Right atrium auricular region (tissue), 2 donors: ENCODE measurements around the gene MECP2. TPM values are rescaled to one million over a fixed set of nuclear protein-coding genes. Genes with fewer than 3 reads are reported as not detected.

Source experiments
- DNase-seq: peaks from one replicate; pipeline ENCODE4 v3.0.0-alpha.2; 2019; ENCODE audit warnings: low spot score
- H3K27ac ChIP-seq, 2 donors: fragments of 200-600 bp; sonication (generic); 1 replicate in 1 of 2; 2 replicates in 1 of 2; pipeline ENCODE4 v1.5.1; 2016 to 2019
- H3K27me3 ChIP-seq, 2 donors: fragments of 200-600 bp; sonication (generic); one replicate each; pipeline versions ENCODE4 v1.5.1 to v1.6.0; 2017 to 2019
- H3K36me3 ChIP-seq: fragments of 200-600 bp; sonication (generic); one replicate; pipeline ENCODE4 v1.5.1; 2016
- H3K4me1 ChIP-seq, 2 donors: fragments of 200-600 bp; sonication (generic); one replicate each; pipeline versions ENCODE4 v1.5.1 to v1.6.0; 2017 to 2019
- H3K4me3 ChIP-seq, 2 donors: fragments of 200-600 bp; sonication (generic); 1 replicate in 1 of 2; 2 replicates in 1 of 2; pipeline ENCODE4 v1.5.1; 2017 to 2019; ENCODE audit warnings: mild to moderate bottlenecking in 1 of 2, moderate library complexity in 1 of 2
- H3K9me3 ChIP-seq, 2 donors: fragments of 200-600 bp; sonication (generic); one replicate each; pipeline ENCODE4 v1.5.1; 2019
- total RNA-seq, 2 donors: library from RNA; depleted of rRNA; stranded (reverse); fragments of >200 nt; gene quantifications; one replicate each; pipeline ENCODE4 v1.1.0, GENCODE V29; 2016
- TF ChIP-seq, protein P1 (sequence below), 2 donors: fragments of 200-600 bp; sonication (generic); IDR thresholded peaks; one replicate each; pipeline ENCODE4 v1.5.1; 2019; ENCODE audit warnings: antibody characterized with exemption in 2 of 2

Gene MECP2
- total RNA-seq, 2 donors from 2014 or later, result 52.7 to 69.1 TPM

DNA sequence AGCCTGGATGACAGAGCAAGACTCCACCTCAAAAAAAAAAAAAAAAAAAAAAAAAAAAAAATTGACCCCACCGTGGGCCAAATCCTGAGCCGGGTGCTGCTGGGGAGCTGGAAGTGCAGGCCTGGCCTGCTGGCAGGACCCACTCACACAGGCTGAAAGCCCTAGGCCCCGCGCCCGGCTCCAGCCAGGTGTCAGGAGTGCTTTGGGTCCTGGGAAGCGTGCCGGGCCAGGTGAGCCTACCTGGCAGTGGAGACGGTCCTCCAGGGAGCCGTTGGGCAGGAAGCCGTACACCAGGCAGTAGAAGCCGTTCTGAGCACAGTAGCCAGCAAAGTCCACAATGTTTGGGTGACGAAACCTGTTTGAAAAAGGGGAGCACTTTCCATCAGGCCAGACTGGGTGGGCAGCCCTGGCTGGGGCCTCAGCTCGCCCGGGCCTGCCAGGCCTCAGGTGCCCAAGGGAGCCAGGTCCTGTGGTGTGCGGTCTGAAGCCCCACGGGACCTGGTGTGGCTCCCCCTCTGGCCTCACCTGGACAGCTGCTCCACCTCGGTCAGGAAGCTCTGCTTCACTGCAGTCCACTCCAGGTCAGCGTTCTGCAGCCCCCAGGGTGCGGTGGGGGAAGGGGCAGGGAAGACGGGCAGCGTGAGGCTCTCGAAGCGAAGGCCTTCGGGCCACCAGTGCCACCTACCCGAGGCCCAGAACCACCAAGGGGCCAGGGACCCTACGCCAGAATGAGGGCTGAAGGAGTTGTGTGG is 79.6 kb downstream of the MECP2 start:
- H3K4me3 ChIP-seq, result no peak overlapping the region

DNA sequence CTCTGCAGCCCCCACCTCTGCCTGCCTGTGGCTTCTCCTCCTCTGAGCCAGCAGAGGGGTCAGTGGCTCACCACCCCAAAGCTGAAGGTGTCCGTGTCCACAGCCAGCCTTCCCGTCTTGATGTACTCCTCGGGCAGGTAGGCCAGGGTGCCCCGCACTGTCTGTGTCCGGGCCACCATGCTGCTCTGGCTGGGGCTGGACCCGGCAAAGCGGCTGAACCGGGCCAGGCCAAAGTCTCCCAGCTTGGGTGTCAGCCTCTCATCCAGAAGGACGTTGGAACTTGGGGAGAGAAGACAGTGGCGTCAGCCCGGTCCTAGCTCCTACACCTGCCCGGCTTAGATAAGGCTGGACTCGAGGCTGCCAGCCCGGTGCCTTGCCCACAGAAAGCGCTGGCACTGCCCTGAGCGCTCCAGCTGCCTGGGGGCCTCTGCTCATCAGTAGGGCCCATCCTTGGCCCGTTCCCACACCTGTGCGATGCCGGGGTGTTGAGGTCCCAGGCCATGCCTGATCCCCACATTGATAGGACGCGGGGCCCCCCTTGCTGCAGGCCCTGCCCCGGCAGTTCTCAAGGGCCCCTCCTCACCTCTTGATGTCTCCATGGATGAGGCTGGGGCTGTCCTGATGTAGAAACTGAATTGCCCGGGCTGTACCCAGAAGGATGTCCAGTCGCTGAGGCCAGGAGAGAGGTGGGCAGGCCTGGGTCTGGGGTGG is 81.0 kb downstream of the MECP2 start:
- no peak overlapping the region for H3K27ac ChIP-seq
- peaks cover 11% of the 10 kb centered on the region for H3K36me3 ChIP-seq
- peaks cover 0 to 20% of the 10 kb centered on the region in 2 donors for H3K4me1 ChIP-seq
- no peaks in the 10 kb centered on the region for H3K27me3 ChIP-seq
- no peak for DNase-seq
- H3K4me3 ChIP-seq, result no peak overlapping the region
- TF ChIP-seq, protein P1, sequence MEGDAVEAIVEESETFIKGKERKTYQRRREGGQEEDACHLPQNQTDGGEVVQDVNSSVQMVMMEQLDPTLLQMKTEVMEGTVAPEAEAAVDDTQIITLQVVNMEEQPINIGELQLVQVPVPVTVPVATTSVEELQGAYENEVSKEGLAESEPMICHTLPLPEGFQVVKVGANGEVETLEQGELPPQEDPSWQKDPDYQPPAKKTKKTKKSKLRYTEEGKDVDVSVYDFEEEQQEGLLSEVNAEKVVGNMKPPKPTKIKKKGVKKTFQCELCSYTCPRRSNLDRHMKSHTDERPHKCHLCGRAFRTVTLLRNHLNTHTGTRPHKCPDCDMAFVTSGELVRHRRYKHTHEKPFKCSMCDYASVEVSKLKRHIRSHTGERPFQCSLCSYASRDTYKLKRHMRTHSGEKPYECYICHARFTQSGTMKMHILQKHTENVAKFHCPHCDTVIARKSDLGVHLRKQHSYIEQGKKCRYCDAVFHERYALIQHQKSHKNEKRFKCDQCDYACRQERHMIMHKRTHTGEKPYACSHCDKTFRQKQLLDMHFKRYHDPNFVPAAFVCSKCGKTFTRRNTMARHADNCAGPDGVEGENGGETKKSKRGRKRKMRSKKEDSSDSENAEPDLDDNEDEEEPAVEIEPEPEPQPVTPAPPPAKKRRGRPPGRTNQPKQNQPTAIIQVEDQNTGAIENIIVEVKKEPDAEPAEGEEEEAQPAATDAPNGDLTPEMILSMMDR (IDR thresholded peaks at IDR 0.05), result no peak
- no peaks in the 10 kb centered on the region for H3K9me3 ChIP-seq

More for the DNA sequence above, 79.6 kb downstream of the MECP2 start:
- H3K27ac ChIP-seq, result no peak overlapping the region
- no peaks in the 10 kb centered on the region for H3K27me3 ChIP-seq
- TF ChIP-seq, protein P1 (IDR thresholded peaks at IDR 0.05), result no peak
- no peaks in the 10 kb centered on the region for H3K9me3 ChIP-seq
- H3K36me3 ChIP-seq, result peaks cover 11% of the 10 kb centered on the region
- H3K4me1 ChIP-seq, result peaks cover 0 to 20% of the 10 kb centered on the region in 2 donors
- no peak for DNase-seq

DNA sequence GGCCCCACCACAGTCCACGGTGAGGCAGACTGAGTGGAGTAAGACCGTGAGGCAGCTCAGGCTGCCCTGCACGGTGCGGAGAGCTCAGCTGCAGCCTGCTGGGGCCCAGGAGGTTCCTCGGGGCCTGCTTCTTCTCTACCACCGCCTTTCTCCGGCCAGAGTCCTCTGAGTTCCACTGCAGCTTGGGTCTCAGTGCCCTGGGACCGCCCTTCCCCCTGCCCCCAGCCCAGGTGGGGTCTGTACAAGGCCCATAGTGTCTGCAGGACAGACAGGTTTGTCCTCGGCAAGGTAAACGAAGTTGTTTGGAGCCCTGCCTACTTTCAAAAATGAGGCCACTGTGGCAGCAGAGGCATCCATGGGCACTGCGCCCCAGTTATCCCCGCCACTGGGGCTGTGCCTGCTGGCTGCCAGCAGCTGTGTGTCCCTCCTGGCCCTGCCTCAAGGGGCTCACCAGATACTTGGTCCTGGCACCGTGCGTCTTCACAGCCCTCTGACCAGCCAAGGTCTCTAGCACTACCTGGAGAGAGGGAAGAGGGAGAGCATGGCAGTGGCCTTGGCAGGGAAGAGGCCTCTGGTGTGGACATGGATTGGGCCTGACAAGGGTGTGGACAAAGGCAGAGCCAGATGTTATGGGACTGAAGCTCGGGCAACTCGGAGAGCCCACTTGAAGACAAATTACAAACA is 81.8 kb downstream of the MECP2 start:
- Histone ChIP-seq H3K27me3 (no peaks in the 10 kb centered on the region), H3K36me3 (peaks cover 11% of the 10 kb centered on the region), H3K27ac (no peak overlapping the region), H3K4me1 (peaks cover 0 to 15% of the 10 kb centered on the region in 2 donors), H3K9me3 (no peaks in the 10 kb centered on the region), H3K4me3 (no peak overlapping the region)
- no peak for DNase-seq
- TF ChIP-seq, protein P1 (IDR thresholded peaks at IDR 0.05), result no peak

DNA sequence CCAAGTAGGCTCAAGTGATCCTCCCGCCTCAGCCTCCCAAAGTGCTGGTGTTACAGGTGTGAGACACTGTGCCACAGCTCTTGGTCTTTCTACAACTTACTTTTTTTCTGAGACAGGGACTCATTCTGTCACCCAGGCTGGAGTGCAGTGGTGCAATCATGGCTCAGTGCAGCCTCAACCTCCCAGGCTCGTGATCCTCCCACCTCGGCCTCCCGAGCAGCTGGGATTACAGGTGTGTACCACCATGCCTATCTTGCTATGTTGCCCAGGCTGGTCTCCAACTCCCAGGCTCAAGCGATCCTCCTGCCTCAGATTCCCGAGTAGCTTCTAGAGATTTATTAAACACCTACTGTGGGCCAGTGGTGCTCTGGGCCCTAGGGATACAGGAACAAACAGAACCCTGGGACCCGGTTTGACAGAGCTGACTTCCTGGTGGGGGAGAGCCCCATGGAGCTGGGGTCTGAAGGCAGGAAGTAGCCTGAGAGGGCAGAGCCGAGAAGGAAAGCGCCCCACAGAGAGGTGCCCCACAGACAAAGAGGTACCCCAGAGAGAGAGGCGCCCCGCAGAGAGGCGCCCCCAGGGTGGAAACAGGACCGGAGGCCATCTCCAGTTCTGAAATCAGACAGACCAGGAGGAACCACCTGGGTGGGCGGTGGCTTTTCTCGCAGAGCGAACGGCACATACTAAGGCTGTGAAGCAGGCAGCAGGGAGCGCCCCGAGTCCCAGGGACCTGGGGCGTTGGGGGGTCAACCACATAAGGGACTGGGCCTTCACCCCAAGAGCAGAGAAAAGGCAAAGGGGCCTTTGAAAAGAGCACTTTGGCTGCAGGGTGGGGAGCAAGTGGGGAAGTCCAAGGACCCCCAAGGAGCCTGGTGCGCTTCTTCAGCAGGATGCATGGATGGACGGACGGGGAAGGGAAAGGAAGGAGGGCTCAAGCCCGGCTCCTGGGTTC is 82.8 kb downstream of the MECP2 start:
- Histone ChIP-seq H3K27ac (no peak overlapping the region), H3K36me3 (peaks cover 11% of the 10 kb centered on the region), H3K27me3 (no peaks in the 10 kb centered on the region)

More for the DNA sequence above, 82.8 kb downstream of the MECP2 start:
- Histone ChIP-seq H3K9me3 (no peaks in the 10 kb centered on the region), H3K4me1 (peaks cover 0 to 9% of the 10 kb centered on the region in 2 donors), H3K4me3 (no peak overlapping the region)
- no peak for DNase-seq
- TF ChIP-seq, protein P1 (IDR thresholded peaks at IDR 0.05), result no peak
